IMR-90 (cell line): ENCODE measurements around the gene CBS. TPM values are rescaled to one million over a fixed set of nuclear protein-coding genes. Genes with fewer than 3 reads are reported as not detected.

Experiments
- ATAC-seq: fragments of 200-7000 bp; cut with Tn5 transposase; 2 replicates; pipeline ENCODE4 v1.9.1; 2020; ENCODE audit warnings: low read depth, mild to moderate bottlenecking, moderate library complexity
- BruUV-seq: library from RNA; stranded (reverse); fragments of 400-500 nt; replicated peaks from 2 replicates; lab custom pipeline; 2021; lab: Mats Ljungman, UMichigan
- CTCF ChIA-PET: fragments of 300-600 bp; formaldehyde crosslinking; extraction: SDS; loops from one replicate; lab custom pipeline; 2021; ENCODE audit warnings: antibody characterized with exemption; lab: Yijun Ruan, JAX
- POLR2A ChIA-PET: fragments of 300-600 bp; sonication (Branson Sonifier 250); formaldehyde crosslinking; loops from one replicate; lab custom pipeline; 2022; ENCODE audit warnings: antibody characterized with exemption; ENCODE audit not compliant: unreplicated experiment; lab: Charles Lee
- DNase-seq: peaks from one replicate; pipeline ENCODE4 v3.0.0; 2013
- H2AFZ ChIP-seq: replicated peaks from 2 replicates; pipeline ENCODE3; 2013; ENCODE audit warnings: low read length, mild to moderate bottlenecking; ENCODE audit not compliant: poor library complexity
- H2AK5ac ChIP-seq: 2 replicates; pipeline ENCODE4 v1.6.1; 2013; ENCODE audit warnings: low read depth, low read length, inconsistent platforms
- H2AK9ac ChIP-seq: replicated peaks from 2 replicates; pipeline ENCODE3; 2013; ENCODE audit warnings: mild to moderate bottlenecking, low read depth, low read length, moderate library complexity; ENCODE audit not compliant: poor library complexity
- H2BK120ac ChIP-seq: 2 replicates; pipeline ENCODE4 v1.6.1; 2013; ENCODE audit warnings: low read depth, low read length, inconsistent platforms
- H2BK15ac ChIP-seq: 3 replicates; pipeline ENCODE4 v1.6.1; 2013; ENCODE audit warnings: low read depth, low read length, inconsistent platforms
- H2BK20ac ChIP-seq: 2 replicates; pipeline ENCODE4 v1.6.1; 2013; ENCODE audit warnings: low read depth, mild to moderate bottlenecking, inconsistent platforms, low read length, moderate library complexity
- H2BK5ac ChIP-seq: 2 replicates; pipeline ENCODE4 v1.6.1; 2013; ENCODE audit warnings: mild to moderate bottlenecking, low read depth, low read length, inconsistent platforms; ENCODE audit not compliant: poor library complexity, severe bottlenecking
- H3K14ac ChIP-seq: replicated peaks from 2 replicates; pipeline ENCODE4 v1.6.1; 2013; ENCODE audit warnings: low read depth, low read length, inconsistent platforms
- H3K18ac ChIP-seq: 2 replicates; pipeline ENCODE4 v1.6.1; 2013; ENCODE audit warnings: low read depth, low read length, control low read depth
- H3K23ac ChIP-seq: 2 replicates; pipeline ENCODE4 v1.6.1; 2013; ENCODE audit warnings: low read depth, low read length, inconsistent platforms
- H3K27ac ChIP-seq: 2 replicates; pipeline ENCODE4 v1.5.1; 2013; ENCODE audit warnings: mild to moderate bottlenecking, control low read depth, low read length; ENCODE audit not compliant: insufficient read depth
- H3K27me3 ChIP-seq: 2 replicates; pipeline ENCODE4 v1.6.1; 2013; ENCODE audit warnings: low read length; ENCODE audit not compliant: control insufficient read depth, insufficient read depth
- H3K36me3 ChIP-seq: 2 replicates; pipeline ENCODE4 v1.6.1; 2013; ENCODE audit warnings: low read length, mixed read lengths; ENCODE audit not compliant: control insufficient read depth, insufficient read depth
- H3K4ac ChIP-seq: 2 replicates; pipeline ENCODE4 v1.6.1; 2013; ENCODE audit warnings: low read depth, low read length, inconsistent platforms
- H3K4me1 ChIP-seq: 2 replicates; pipeline ENCODE4 v1.6.1; 2013; ENCODE audit warnings: low read length, mixed read lengths; ENCODE audit not compliant: control insufficient read depth, insufficient read depth
- H3K4me2 ChIP-seq: 2 replicates; pipeline ENCODE4 v1.6.1; 2013; ENCODE audit warnings: low read depth, mild to moderate bottlenecking, control low read depth, low read length, moderate library complexity
- H3K4me3 ChIP-seq: 2 replicates; pipeline ENCODE4 v1.5.1; 2013; ENCODE audit warnings: low read depth, mild to moderate bottlenecking, control low read depth, low read length, moderate library complexity; ENCODE audit not compliant: insufficient read depth
- H3K56ac ChIP-seq: 2 replicates; pipeline ENCODE4 v1.6.1; 2013; ENCODE audit warnings: low read length, inconsistent platforms; ENCODE audit not compliant: insufficient read depth; ENCODE audit errors: extremely low read depth
- H3K79me1 ChIP-seq, 2 experiments: 2 replicates each; pipeline ENCODE4 v1.6.1; 2013; ENCODE audit warnings: low read length in 2 of 2, inconsistent platforms in 1 of 2, low read depth in 1 of 2
- H3K9ac ChIP-seq: 2 replicates; pipeline ENCODE4 v1.6.1; 2013; ENCODE audit warnings: low read depth, low read length, control low read depth
- H3K9me1 ChIP-seq: 2 replicates; pipeline ENCODE4 v1.6.1; 2013; ENCODE audit warnings: low read length, inconsistent platforms; ENCODE audit not compliant: insufficient read depth
- H3K9me3 ChIP-seq: 2 replicates; pipeline ENCODE4 v1.6.1; 2013; ENCODE audit warnings: low read length; ENCODE audit not compliant: control insufficient read depth, insufficient read depth
- H4K20me1 ChIP-seq: 2 replicates; pipeline ENCODE4 v1.6.1; 2013; ENCODE audit warnings: low read length, inconsistent platforms; ENCODE audit not compliant: insufficient read depth
- H4K5ac ChIP-seq: 2 replicates; pipeline ENCODE4 v1.6.1; 2013; ENCODE audit warnings: mild to moderate bottlenecking, low read depth, low read length, control low read depth
- H4K8ac ChIP-seq, 2 experiments: 2 replicates each; pipeline ENCODE4 v1.6.1; 2013; ENCODE audit warnings: low read depth in 2 of 2, low read length in 2 of 2, control low read depth in 1 of 2, inconsistent platforms in 1 of 2
- H4K91ac ChIP-seq: 2 replicates; pipeline ENCODE4 v1.6.1; 2013; ENCODE audit warnings: low read depth, low read length, inconsistent platforms; ENCODE audit not compliant: insufficient read depth
- BHLHE40 ChIP-seq: fragments of 150-350 bp; IDR thresholded peaks from 2 replicates; pipeline ENCODE4 v1.6.1; 2016; ENCODE audit warnings: mild to moderate bottlenecking, low read depth, low read length
- CEBPB ChIP-seq: IDR thresholded peaks from 2 replicates; pipeline ENCODE4 v1.6.1; 2012; ENCODE audit warnings: low read depth, low read length, improper control_type of control experiment
- CHD1 ChIP-seq: IDR thresholded peaks from 2 replicates; pipeline ENCODE4 v1.6.1; 2012; ENCODE audit warnings: low read depth, low read length, improper control_type of control experiment
- MAFK ChIP-seq: IDR thresholded peaks from 2 replicates; pipeline ENCODE4 v1.6.1; 2012; ENCODE audit warnings: low read depth, low read length, improper control_type of control experiment
- MAZ ChIP-seq: IDR thresholded peaks from 2 replicates; pipeline ENCODE4 v1.6.1; 2012; ENCODE audit warnings: low read depth, mild to moderate bottlenecking, low read length, improper control_type of control experiment, moderate library complexity, borderline replicate concordance
- MXI1 ChIP-seq: IDR thresholded peaks from 2 replicates; pipeline ENCODE4 v1.6.1; 2012; ENCODE audit warnings: low read depth, mild to moderate bottlenecking, low read length, moderate library complexity, borderline replicate concordance
- NFE2L2 ChIP-seq: fragments of 150-350 bp; IDR thresholded peaks from 2 replicates; pipeline ENCODE4 v1.6.1; 2016; ENCODE audit warnings: low read depth, mild to moderate bottlenecking, low read length
- POLR2A ChIP-seq: IDR thresholded peaks from 2 replicates; pipeline ENCODE4 v1.6.1; 2012; ENCODE audit warnings: mild to moderate bottlenecking, low read depth, low read length
- RAD21 ChIP-seq: IDR thresholded peaks from 2 replicates; pipeline ENCODE4 v1.6.1; 2012; ENCODE audit warnings: low read length, improper control_type of control experiment
- RCOR1 ChIP-seq: IDR thresholded peaks from 2 replicates; pipeline ENCODE4 v1.6.1; 2012; ENCODE audit warnings: mild to moderate bottlenecking, low read length, improper control_type of control experiment; ENCODE audit not compliant: insufficient replicate concordance
- RFX5 ChIP-seq: IDR thresholded peaks from 2 replicates; pipeline ENCODE4 v1.8.0; 2012; ENCODE audit warnings: low read depth, mild to moderate bottlenecking, low read length, moderate library complexity
- SMC3 ChIP-seq: fragments of 150-350 bp; IDR thresholded peaks from 2 replicates; pipeline ENCODE4 v1.6.1; 2016; ENCODE audit warnings: low read depth, mild to moderate bottlenecking, antibody characterized with exemption, low read length, moderate library complexity
- WGBS, 2 experiments: methylation state at CpG; one replicate each; pipeline versions ENCODE4 v1.1.5 to v1.1.7; 2013; ENCODE audit warnings: missing lambda C conversion rate in 2 of 2; ENCODE audit not compliant: insufficient read length in 1 of 2; ENCODE audit errors: extremely low coverage in 2 of 2; 5-methylcytosine and 5-hydroxymethylcytosine counted together
- dilution Hi-C: fragments of 300-500 bp; cut with HindIII; formaldehyde crosslinking; loops from one replicate; pipeline ENCODE4 v1.14.3; 2018; ENCODE audit warnings: low sequenced_read_pairs; ENCODE audit not compliant: unreplicated experiment
- in situ Hi-C: fragments of 300-500 bp; cut with MboI; formaldehyde crosslinking; loops from 3 replicates; pipeline ENCODE4 v1.14.3; 2019; ENCODE audit warnings: low sequenced_read_pairs, inconsistent platforms, mixed read lengths
- intact Hi-C: fragments of 100-400 bp; cut with micrococcal nuclease; formaldehyde crosslinking; loops from 2 replicates; pipeline ENCODE4 v1.10.0; 2022
- polyA plus RNA-seq, 3 experiments: library from polyadenylated mRNA; depleted of rRNA; stranded (reverse); fragments of >200 nt; gene quantifications; 2 replicates each; pipeline ENCODE4 v1.2.3, GENCODE V29; 2012; ENCODE audit warnings: low replicate concordance in 1 of 3
- total RNA-seq: library from RNA; depleted of rRNA; stranded (reverse); fragments of >200 nt; gene quantifications from 2 replicates; pipeline ENCODE4 v1.2.3, GENCODE V29; 2012
- TF ChIP-seq, protein P1 (sequence below): conservative IDR thresholded peaks from 2 replicates; pipeline ENCODE4 v1.5.1; 2012; ENCODE audit warnings: mild to moderate bottlenecking, low read depth, low read length, improper control_type of control experiment
- TF ChIP-seq, protein P2 (sequence below): fragments of 150-350 bp; IDR thresholded peaks from 2 replicates; pipeline ENCODE4 v1.6.1; 2016; ENCODE audit warnings: low read depth, mild to moderate bottlenecking, low read length, moderate library complexity, borderline replicate concordance
- TF ChIP-seq, protein P3 (sequence below): fragments of 150-350 bp; IDR thresholded peaks from 2 replicates; pipeline ENCODE4 v1.6.1; 2017; ENCODE audit warnings: mild to moderate bottlenecking, antibody characterized with exemption, low read length, low read depth

CBS gene
- total and polyA plus RNA-seq, 2 of the 4 experiments (the other 2 are of a cell fraction), result 38.5 to 54.3 TPM

DNA sequence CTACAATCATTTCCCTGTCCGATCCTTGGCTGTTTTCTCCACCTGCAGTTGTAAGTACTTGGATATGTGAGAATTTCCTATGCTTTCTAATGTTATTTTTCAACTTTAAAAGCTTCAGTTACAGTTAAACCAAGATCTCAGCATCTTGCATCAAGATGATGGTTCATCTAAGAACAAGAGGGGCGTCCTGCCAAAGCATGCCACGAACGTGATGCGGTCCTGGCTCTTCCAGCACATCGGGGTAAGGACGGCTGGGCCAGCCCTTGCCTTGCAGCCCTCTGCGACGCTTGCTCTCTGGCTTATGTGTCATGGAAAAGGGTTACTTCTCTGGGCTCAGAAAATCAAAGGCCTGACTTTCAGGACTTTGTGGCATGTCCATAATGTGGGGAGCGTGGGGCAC is 54.4 kb downstream of the CBS start (continued):
- TF ChIP-seq, protein P1, sequence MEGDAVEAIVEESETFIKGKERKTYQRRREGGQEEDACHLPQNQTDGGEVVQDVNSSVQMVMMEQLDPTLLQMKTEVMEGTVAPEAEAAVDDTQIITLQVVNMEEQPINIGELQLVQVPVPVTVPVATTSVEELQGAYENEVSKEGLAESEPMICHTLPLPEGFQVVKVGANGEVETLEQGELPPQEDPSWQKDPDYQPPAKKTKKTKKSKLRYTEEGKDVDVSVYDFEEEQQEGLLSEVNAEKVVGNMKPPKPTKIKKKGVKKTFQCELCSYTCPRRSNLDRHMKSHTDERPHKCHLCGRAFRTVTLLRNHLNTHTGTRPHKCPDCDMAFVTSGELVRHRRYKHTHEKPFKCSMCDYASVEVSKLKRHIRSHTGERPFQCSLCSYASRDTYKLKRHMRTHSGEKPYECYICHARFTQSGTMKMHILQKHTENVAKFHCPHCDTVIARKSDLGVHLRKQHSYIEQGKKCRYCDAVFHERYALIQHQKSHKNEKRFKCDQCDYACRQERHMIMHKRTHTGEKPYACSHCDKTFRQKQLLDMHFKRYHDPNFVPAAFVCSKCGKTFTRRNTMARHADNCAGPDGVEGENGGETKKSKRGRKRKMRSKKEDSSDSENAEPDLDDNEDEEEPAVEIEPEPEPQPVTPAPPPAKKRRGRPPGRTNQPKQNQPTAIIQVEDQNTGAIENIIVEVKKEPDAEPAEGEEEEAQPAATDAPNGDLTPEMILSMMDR, result no peak
- TF ChIP-seq NFE2L2 (no peak), MAZ (no peak)

DNA sequence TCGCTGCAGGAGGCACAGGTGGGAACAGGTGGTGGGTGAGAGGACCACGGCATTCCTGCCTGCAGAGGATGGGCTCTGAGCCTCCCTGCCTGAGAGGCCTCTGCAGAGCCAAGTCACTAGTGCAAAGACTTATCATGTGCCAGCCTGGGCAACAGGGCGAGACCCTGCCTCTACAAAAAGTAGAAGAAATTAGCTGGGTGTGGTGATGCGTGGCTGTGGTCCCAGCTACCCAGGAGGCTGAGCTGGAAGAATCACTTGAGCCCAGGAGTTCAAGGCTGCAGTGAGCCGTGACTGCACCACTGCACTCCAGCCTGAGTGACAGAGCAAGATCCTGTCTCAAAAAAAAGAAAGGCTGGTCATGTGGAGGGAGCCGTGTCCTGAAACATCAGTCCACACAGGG is 54.9 kb downstream of the CBS start:
- no peaks in the 10 kb centered on the region for H4K20me1 ChIP-seq
- dilution Hi-C loops (no loop called here), intact Hi-C loops (no loop called here), in situ Hi-C loops (no loop called here)
- no peaks in the 10 kb centered on the region for H3K9me3 ChIP-seq
- no peak overlapping the region for H3K4me3 ChIP-seq
- peaks cover 16% of the 10 kb centered on the region for H3K9me1 ChIP-seq
- H2BK15ac ChIP-seq, result no peak overlapping the region
- no peak overlapping the region for H3K14ac ChIP-seq
- H4K91ac ChIP-seq, result no peak overlapping the region
- ATAC-seq (no peak), DNase-seq (no peak)
- no peak overlapping the region for H2BK120ac ChIP-seq
- no peak overlapping the region for H3K4ac ChIP-seq
- BruUV-seq, result no TSS peak
- 93% methylated on average over 4 of the region's 6 CpGs; no CpG with 5 or more reads in 1 of the 2 experiments for WGBS, 2 experiments
- H2AFZ ChIP-seq, result no peak overlapping the region
- H2BK20ac ChIP-seq, result no peak overlapping the region
- H3K18ac ChIP-seq, result no peak overlapping the region
- peaks cover 57% of the 10 kb centered on the region for H3K36me3 ChIP-seq
- peaks cover 0 to 43% of the 10 kb centered on the region in 2 experiments; a peak in 3 of 4 replicates for H3K79me1 ChIP-seq
- no peak overlapping the region for H2AK9ac ChIP-seq
- no peak overlapping the region for H3K27ac ChIP-seq
- H3K4me2 ChIP-seq, result no peak overlapping the region
- no peak overlapping the region for H3K23ac ChIP-seq
- H2BK5ac ChIP-seq, result no peak overlapping the region
- H4K8ac ChIP-seq, result no peak overlapping the region
- ChIA-PET POLR2A (no interaction called here), CTCF (no interaction called here)
- H3K56ac ChIP-seq, result no peak overlapping the region
- no peak overlapping the region for H4K5ac ChIP-seq
- no peak overlapping the region for H2AK5ac ChIP-seq
- peaks cover 8% of the 10 kb centered on the region for H3K4me1 ChIP-seq
- H3K27me3 ChIP-seq, result no peaks in the 10 kb centered on the region
- no peak overlapping the region for H3K9ac ChIP-seq
- TF ChIP-seq POLR2A (no peak), RAD21 (no peak), CEBPB (no peak), MAFK (no peak), BHLHE40 (no peak), CHD1 (no peak), MAZ (no peak), MXI1 (no peak), RCOR1 (no peak), NFE2L2 (no peak), RFX5 (no peak), SMC3 (no peak)
- TF ChIP-seq, protein P2, sequence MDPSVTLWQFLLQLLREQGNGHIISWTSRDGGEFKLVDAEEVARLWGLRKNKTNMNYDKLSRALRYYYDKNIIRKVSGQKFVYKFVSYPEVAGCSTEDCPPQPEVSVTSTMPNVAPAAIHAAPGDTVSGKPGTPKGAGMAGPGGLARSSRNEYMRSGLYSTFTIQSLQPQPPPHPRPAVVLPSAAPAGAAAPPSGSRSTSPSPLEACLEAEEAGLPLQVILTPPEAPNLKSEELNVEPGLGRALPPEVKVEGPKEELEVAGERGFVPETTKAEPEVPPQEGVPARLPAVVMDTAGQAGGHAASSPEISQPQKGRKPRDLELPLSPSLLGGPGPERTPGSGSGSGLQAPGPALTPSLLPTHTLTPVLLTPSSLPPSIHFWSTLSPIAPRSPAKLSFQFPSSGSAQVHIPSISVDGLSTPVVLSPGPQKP, result no peak
- TF ChIP-seq, protein P3, sequence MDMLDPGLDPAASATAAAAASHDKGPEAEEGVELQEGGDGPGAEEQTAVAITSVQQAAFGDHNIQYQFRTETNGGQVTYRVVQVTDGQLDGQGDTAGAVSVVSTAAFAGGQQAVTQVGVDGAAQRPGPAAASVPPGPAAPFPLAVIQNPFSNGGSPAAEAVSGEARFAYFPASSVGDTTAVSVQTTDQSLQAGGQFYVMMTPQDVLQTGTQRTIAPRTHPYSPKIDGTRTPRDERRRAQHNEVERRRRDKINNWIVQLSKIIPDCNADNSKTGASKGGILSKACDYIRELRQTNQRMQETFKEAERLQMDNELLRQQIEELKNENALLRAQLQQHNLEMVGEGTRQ, result no peak
